Common myeloid progenitor, CD34-positive (primary cell): ENCODE data around the gene NELL2.
A peak's percentile ranks its signal among the peaks of the same experiment; 100 is the strongest.

Experiments used
- CTCF ChIA-PET: fragments of 350-600 bp; sonication (Branson Sonifier 250); formaldehyde crosslinking; loops from one replicate; lab custom pipeline; 2021; ENCODE audit warnings: antibody characterized with exemption; lab: Charles Lee
- POLR2A ChIA-PET: fragments of 350-600 bp; sonication (Branson Sonifier 250); formaldehyde crosslinking; loops from one replicate; lab custom pipeline; 2021; ENCODE audit warnings: antibody characterized with exemption; lab: Charles Lee
- DNase-seq, 3 donors: peaks; one replicate each; pipeline versions ENCODE4 v3.0.0 to v3.0.0-alpha.2; 2013
- H3K27ac ChIP-seq, 2 experiments: 1 replicate in 1 of 2; 2 replicates in 1 of 2; pipeline ENCODE4 v1.7.0; 2013; ENCODE audit warnings: inconsistent platforms in 2 of 2, low read length in 2 of 2, mild to moderate bottlenecking in 2 of 2, low read depth in 1 of 2, moderate library complexity in 1 of 2; ENCODE audit not compliant: severe bottlenecking in 2 of 2, insufficient read depth in 1 of 2, poor library complexity in 1 of 2
- H3K27me3 ChIP-seq, 5 experiments: replicated peaks in 2 of 5; 1 replicate in 3 of 5; 2 replicates in 2 of 5; pipeline versions ENCODE4 v1.6.1 to v1.7.0; 2013; ENCODE audit warnings: low read length in 4 of 5, mild to moderate bottlenecking in 2 of 5, moderate library complexity in 2 of 5, inconsistent platforms in 1 of 5; ENCODE audit not compliant: insufficient read depth in 5 of 5, control insufficient read depth in 4 of 5
- H3K36me3 ChIP-seq, 4 experiments: 1 replicate in 2 of 4; 2 replicates in 2 of 4; pipeline versions ENCODE4 v1.6.1 to v1.7.0; 2013; ENCODE audit warnings: low read length in 3 of 4, control low read depth in 1 of 4, mild to moderate bottlenecking in 1 of 4; ENCODE audit not compliant: control insufficient read depth in 4 of 4, insufficient read depth in 4 of 4
- H3K4me1 ChIP-seq, 4 experiments: 1 replicate in 3 of 4; 2 replicates in 1 of 4; pipeline versions ENCODE4 v1.6.1 to v1.7.1; 2013; ENCODE audit warnings: low read length in 3 of 4, mild to moderate bottlenecking in 3 of 4, control low read depth in 1 of 4, inconsistent platforms in 1 of 4, moderate library complexity in 1 of 4; ENCODE audit not compliant: control insufficient read depth in 4 of 4, insufficient read depth in 4 of 4; ENCODE audit errors: control extremely low read depth in 1 of 4
- H3K4me3 ChIP-seq, 7 experiments: 1 replicate in 4 of 7; 2 replicates in 3 of 7; pipeline versions ENCODE4 v1.5.1 to v1.7.0; 2013; ENCODE audit warnings: mild to moderate bottlenecking in 7 of 7, low read length in 6 of 7, moderate library complexity in 6 of 7, inconsistent platforms in 2 of 7, low read depth in 2 of 7, control low read depth in 1 of 7; ENCODE audit not compliant: insufficient read depth in 4 of 7, control insufficient read depth in 1 of 7; ENCODE audit errors: extremely low read depth in 1 of 7
- H3K9me3 ChIP-seq, 5 experiments: 1 replicate in 4 of 5; 2 replicates in 1 of 5; pipeline versions ENCODE4 v1.6.1 to v1.7.1; 2013; ENCODE audit warnings: low read length in 4 of 5, mild to moderate bottlenecking in 2 of 5, inconsistent platforms in 1 of 5, low read depth in 1 of 5, moderate library complexity in 1 of 5; ENCODE audit not compliant: control insufficient read depth in 4 of 5, insufficient read depth in 2 of 5; ENCODE audit errors: control extremely low read depth in 1 of 5
- WGBS: methylation state at CpG from one replicate; pipeline ENCODE4 v1.1.5; 2013; ENCODE audit not compliant: insufficient coverage; 5-methylcytosine and 5-hydroxymethylcytosine counted together

NELL2 gene

GRCh38 chr12:44500423-44500822 lies 375.7 kb downstream of the NELL2 start:
- 97% methylated on average over 22 of the region's 24 CpGs for WGBS

GRCh38 chr12:44497044-44497443 lies 379.1 kb downstream of the NELL2 start:
- ChIA-PET CTCF (no interaction called here), POLR2A (no interaction called here)
- no peaks in the 10 kb centered on the region for H3K4me1 ChIP-seq

More at GRCh38 chr12:44500423-44500822, 375.7 kb downstream of the NELL2 start:
- Histone ChIP-seq H3K4me1 (no peaks in the 10 kb centered on the region), H3K9me3 (peaks cover 0 to 2% (median 0%) of the 10 kb centered on the region in 5 experiments), H3K36me3 (no peaks in the 10 kb centered on the region), H3K27ac (no peak overlapping the region), H3K4me3 (no peak overlapping the region), H3K27me3 (no peaks in the 10 kb centered on the region)
- DNase-seq, result no peak
- ChIA-PET POLR2A (no interaction called here), CTCF (no interaction called here)

GRCh38 chr12:44490181-44490580 lies 385.9 kb downstream of the NELL2 start:
- Histone ChIP-seq H3K9me3 (peaks cover 0 to 3% (median 0%) of the 10 kb centered on the region in 5 experiments), H3K36me3 (no peaks in the 10 kb centered on the region), H3K27me3 (no peaks in the 10 kb centered on the region), H3K4me1 (no peaks in the 10 kb centered on the region), H3K4me3 (no peak overlapping the region), H3K27ac (no peak overlapping the region)
- CTCF ChIA-PET, result interaction anchor here (1.0 kb wide), 1 partner anchor 14 kb away, joined by 4 read pairs; no protein-coding TSS in a partner anchor
- no peak for DNase-seq
- POLR2A ChIA-PET, result no interaction called here

More at GRCh38 chr12:44497044-44497443, 379.1 kb downstream of the NELL2 start:
- Histone ChIP-seq H3K36me3 (no peaks in the 10 kb centered on the region), H3K27me3 (no peaks in the 10 kb centered on the region), H3K9me3 (peaks cover 0 to 2% (median 0%) of the 10 kb centered on the region in 5 experiments), H3K27ac (no peak overlapping the region), H3K4me3 (no peak overlapping the region)
- no peak for DNase-seq
- WGBS, result 67% methylated on average over 1 of the region's 1 CpG

GRCh38 chr12:44488180-44488579 lies 387.9 kb downstream of the NELL2 start:
- ChIA-PET CTCF (no interaction called here), POLR2A (no interaction called here)
- peaks cover 0 to 7% (median 0%) of the 10 kb centered on the region in 5 experiments for H3K9me3 ChIP-seq
- no peaks in the 10 kb centered on the region for H3K4me1 ChIP-seq
- H3K4me3 ChIP-seq, result no peak overlapping the region
- no peaks in the 10 kb centered on the region for H3K27me3 ChIP-seq
- no peaks in the 10 kb centered on the region for H3K36me3 ChIP-seq
- DNase-seq, result no peak
- no peak overlapping the region for H3K27ac ChIP-seq
- WGBS, result 0% methylated on average over 1 of the region's 3 CpGs

GRCh38 chr12:44484862-44485261 lies 391.3 kb downstream of the NELL2 start:
- CTCF ChIA-PET, result interaction anchor here (1.2 kb wide), 1 partner anchor 10 kb away, joined by 3 read pairs; no protein-coding TSS in a partner anchor
- Histone ChIP-seq H3K27ac (no peak overlapping the region), H3K9me3 (peaks cover 0 to 11% (median 0%) of the 10 kb centered on the region in 5 experiments), H3K4me3 (no peak overlapping the region), H3K36me3 (no peaks in the 10 kb centered on the region), H3K4me1 (no peaks in the 10 kb centered on the region), H3K27me3 (no peaks in the 10 kb centered on the region)
- WGBS, result no CpG with 5 or more reads among the region's 1 CpG
- POLR2A ChIA-PET, result no interaction called here
- DNase-seq, result no peak

GRCh38 chr12:44477331-44477980 lies 398.7 kb downstream of the NELL2 start:
- Histone ChIP-seq H3K36me3 (no peaks in the 10 kb centered on the region), H3K4me3 (no peak overlapping the region), H3K27ac (no peak overlapping the region), H3K27me3 (no peaks in the 10 kb centered on the region), H3K4me1 (no peaks in the 10 kb centered on the region), H3K9me3 (peaks cover 0 to 39% (median 10%) of the 10 kb centered on the region in 5 experiments)
- WGBS, result 88% methylated on average over 6 of the region's 6 CpGs
- no peak for DNase-seq
- POLR2A ChIA-PET, result no interaction called here
- CTCF ChIA-PET, result interaction anchor here (2.0 kb wide), 1 partner anchor 12 kb away, joined by 4 read pairs; no protein-coding TSS in a partner anchor

- POLR2A ChIA-PET, result no interaction called here
- CTCF ChIA-PET, result interaction anchor here (2.0 kb wide), 1 partner anchor 13 kb away, joined by 4 read pairs; no protein-coding TSS in a partner anchor
- peak overlapping the region in 1 of 7 experiments; percentile 25 for H3K4me3 ChIP-seq
- H3K27ac ChIP-seq, result no peak overlapping the region
- peaks cover 0 to 39% (median 10%) of the 10 kb centered on the region in 5 experiments for H3K9me3 ChIP-seq
- no peak for DNase-seq
- H3K4me1 ChIP-seq, result no peaks in the 10 kb centered on the region
- no peaks in the 10 kb centered on the region for H3K36me3 ChIP-seq
- no peaks in the 10 kb centered on the region for H3K27me3 ChIP-seq
- WGBS, result 100% methylated on average over 1 of the region's 2 CpGs
Measured at GRCh38 chr12:44476683-44477082, 399.4 kb downstream of the NELL2 start.
